Nucleus accumbens (tissue), 56 donors: ENCODE results near the gene POLR2C.

Experiments used
- DNase-seq, 56 donors: peaks; one replicate each; lab custom pipeline; 2025; lab: John Stamatoyannopoulos, UW

POLR2C gene

DNA sequence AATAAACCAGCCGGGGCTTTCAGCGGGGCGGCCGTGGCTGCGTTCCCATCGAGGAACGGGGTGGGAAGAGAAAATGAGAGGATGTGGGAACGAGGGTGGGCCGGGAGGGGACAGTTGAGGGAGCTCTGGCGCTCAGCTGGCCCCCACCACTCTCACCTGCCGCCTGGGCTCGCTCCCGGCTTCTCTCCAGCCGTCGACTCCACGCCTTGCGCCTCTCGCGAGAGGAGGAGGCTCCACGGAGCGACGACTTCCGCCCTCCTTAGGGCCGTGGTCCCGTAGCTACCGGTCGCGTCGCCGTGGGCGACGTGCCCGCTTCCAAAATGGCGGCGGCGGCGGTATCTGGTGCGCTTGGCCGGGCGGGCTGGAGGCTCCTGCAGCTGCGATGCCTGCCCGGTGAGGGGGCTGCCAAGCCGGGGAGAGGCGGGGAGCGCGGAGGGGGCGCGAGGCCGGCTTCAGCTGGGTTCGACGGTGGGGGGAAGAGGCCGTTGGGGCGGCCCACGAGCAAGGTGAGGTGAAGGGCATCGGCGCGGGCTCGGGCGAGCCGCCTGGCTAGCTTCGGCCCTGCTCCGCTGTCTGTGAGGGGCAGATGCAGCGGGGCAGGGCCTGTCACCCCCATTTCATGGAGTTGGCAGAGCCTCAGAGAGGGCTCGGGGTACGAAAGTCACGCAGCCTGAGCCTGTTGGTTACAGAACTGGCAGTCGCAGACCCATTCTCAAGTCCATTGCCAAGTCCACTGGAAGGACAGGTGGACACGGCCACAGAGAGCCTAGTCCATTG is 15.1 kb upstream of the POLR2C start, which contains the start of the genes CIAPIN1 and COQ9:
TSS of gene CIAPIN1 (minus strand) at position 200 of the 777 bp plus-strand sequence. CDS start 6,457 bp downstream, outside the sequence.
TSS of gene COQ9 (plus strand) at position 294 of the 777 bp plus-strand sequence. CDS start at position 321, 27 bp downstream.
- peak in 55 of 56 donors; percentile 34 to 93 (median 81) for DNase-seq

GRCh38 chr16:57452021-57452420 is 10.5 kb upstream of the POLR2C start:
- DNase-seq, result no peak

GRCh38 chr16:57462978-57463362 is 491 bp downstream of the POLR2C start:
- no peak for DNase-seq

- no peak for DNase-seq
Measured at GRCh38 chr16:57464523-57464922, 2.0 kb downstream of the POLR2C start.

GRCh38 chr16:57468346-57468745 is 5.9 kb downstream of the POLR2C start:
- DNase-seq, result no peak

- no peak for DNase-seq
Measured at GRCh38 chr16:57469046-57469445, 6.6 kb downstream of the POLR2C start.

GRCh38 chr16:57469917-57470470 is 7.5 kb downstream of the POLR2C start:
- DNase-seq, result no peak

DNA sequence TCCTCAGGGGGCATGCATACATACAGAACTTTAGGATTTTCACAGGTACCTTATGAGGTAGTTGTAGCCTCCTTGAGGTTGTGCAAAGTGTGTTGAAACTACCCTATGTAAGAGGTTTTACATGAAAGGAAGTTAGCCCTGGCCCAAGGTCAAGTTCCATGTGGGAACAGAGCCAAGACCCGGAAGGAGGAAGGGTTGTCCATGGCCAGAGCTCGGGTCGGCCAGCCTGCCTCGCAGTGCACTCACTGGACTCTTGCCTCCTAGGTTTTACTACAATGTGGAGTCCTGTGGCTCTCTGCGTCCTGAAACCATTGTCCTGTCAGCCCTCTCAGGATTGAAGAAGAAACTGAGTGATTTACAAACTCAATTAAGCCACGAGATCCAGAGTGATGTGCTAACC is 8.2 kb downstream of the POLR2C start:
- peak in 2 of 56 donors; percentile 10 to 22 for DNase-seq

DNA sequence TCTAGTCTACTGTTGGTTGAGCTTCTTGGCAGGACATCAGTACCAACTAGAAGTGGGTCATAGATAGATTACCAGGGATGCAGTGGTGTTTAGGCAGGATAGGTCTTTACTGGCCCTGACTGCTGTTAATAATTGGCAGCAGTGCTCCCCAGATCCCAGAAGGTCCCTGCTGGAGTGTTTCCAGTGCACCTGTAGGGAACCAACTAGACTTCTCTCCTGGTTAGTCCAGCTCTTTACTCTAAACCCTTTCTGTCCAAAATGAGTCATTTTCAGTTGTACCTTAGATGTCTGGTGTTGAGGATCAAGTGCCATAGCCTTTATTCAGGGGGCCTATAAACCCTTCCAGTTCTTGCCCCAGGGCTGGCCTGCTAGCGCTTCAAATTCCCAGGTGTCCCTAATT is 8.7 kb downstream of the POLR2C start:
- no peak for DNase-seq

DNA sequence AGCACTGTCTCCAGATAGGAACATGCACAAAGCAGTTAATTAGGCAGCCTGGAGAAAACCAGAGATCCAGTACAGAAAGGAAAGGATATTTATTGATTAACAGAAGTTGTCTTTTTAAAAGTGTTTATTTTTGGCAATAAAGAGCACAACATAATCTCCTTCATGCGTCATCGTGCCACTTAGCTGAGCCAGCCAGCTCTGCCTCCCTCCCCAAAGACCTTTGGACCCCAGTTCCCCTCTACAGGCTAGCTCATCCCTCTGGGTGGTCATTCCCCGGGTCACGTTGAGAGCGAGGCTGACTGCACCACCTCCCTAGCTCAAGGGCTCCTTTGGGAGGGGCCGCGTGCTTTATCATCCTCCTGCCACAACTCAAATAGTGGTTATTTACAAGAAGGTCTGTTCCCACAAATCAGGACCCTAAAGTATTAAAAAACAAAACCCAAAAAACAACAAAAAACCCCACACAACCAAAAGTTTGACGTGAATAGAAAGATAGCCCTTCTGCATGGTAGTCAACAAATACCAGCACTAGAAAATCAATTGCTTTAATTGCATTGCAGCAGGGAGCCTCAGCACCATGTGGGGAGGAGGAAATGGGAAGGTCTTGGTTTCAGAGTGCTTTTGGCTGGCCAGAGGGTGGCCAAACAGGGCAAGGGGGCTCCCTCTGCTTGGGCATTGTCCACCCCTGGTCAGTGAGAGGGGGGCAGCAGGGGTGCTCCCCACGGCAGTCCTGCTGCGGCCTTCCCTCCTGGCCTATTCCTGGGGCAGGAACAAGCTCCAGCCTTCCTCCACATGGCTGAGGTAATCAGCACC is 9.6 kb downstream of the POLR2C start:
- no peak for DNase-seq

DNA sequence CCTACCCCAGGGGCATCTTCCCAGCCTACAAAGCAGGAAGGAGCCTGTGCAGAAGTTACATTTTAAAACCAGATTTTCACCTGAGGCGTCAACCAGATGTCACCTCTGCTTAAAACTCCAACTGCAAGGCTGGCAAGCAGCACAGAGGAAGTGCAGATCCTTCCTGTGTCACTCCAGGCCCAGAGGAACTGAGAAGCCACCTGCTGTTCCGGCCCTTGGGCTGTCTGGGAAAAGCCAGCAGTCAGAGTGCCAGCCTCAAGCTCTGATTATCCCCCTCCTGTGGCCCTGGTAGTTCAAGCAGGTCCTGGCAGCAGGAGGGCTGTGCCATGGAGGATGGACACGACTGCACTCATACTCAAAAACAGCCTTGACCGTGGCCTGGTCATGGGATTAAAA is 10.2 kb downstream of the POLR2C start:
- no peak for DNase-seq

DNA sequence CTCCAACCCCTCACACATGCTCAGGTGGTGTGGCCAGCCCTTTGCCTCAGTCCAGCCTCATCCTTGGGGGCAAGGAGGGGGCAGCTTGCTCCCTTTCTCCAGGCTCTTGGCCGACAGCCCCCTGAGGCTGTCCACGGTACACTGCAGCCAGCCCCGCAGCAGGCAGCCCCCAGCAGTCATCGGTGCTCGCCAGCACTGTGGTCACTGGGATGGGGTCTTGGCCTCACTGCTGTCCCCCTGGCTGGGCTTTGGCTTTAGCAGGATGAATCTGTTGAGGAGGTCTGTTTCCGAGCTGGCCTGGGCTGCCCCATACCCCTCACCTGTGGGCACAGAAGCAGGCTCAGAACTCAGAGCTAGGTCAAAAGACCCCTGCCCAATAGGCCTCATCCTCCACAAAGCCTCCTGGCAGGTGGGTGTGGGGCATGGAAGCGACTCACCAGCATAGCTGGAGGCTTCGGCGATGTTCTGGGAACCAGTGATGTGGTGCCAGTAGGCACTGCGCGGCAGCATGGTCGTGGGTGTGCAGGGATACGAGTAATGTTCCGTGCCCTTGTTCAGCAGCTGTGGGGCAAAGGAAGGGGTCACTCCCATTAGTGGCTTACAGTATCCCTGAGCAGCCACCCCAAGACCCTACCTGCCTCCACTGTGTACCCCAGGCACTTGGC is 10.8 kb downstream of the POLR2C start:
- no peak for DNase-seq

GRCh38 chr16:57473906-57474305 is 11.4 kb downstream of the POLR2C start:
- no peak for DNase-seq

DNA sequence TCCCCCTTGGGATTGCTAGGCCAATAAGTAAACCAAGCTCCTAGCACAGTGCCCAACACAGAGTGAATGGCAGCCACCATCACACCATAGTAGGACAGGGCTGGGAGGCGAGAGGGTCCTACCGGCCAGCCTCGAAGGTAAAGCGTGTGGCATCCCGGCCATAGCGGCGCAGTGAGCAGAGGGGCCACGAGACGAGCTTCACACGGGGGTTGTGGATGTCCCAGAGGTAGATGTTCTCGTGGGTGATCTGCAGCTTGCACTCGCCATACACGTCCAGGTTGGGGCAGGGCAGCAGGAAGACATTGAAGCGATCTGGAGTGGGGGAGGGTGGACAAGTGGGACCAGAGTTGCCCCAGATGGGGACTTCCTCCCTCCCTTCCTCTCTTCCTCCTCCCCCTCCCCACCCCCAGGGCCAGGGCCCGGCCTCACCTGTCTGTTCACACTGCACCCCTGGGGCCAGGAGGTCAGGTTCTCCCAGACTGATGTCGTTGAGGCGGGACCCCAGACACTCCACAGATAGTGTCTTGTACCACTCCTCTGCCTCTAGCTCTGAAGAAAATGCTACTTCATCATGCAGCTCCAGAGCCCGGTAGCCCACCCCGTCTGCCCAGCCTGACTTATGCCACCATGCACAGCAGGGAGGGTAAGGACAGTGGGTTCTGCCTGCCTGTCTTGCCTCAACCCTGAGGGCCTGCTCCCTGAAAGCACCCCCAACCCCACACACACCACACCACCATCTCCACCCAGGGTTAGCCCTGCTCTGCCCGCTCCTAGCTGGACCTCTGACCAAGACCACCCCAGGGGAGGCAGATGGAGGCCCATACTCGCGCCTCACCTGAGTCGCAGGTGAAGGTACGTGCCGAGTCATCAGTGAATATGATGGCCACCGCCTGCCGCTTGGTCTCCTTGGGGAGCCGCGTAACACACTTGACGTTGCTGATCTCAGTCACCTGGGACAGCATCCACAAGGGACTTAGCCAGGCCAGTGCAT is 12.5 kb downstream of the POLR2C start:
- no peak for DNase-seq

DNA sequence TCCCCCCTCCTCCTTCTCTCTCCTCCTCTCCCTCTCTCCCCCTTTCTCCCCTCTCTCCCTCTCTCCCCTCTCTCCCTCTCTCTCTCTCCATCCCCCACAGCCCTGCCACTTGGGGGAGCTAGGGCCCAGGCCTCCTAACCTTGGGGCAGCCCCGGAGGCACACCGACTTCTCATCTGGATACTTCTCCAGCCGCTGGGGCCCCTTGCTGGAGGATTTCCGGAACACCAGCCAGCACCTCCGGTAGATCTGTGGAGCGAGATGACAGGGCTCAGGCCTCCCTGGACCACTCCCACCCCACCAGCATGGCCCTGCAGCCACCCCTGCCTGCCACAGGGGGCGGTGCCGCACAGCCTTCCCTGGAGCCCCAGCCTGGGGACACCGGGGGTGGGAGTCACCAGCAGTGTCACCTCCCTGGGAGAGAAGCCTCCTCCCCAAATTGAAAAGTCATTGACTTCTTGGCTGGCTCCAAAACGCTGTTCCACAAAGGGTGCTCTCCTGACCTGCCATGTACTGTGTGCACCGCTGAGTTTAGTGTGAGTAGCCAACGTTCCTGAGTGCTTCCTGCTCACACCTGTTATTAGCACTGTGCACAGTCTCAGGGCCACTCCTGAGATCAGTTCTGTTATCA is 13.3 kb downstream of the POLR2C start:
- DNase-seq, result no peak

- DNase-seq, result no peak
Measured at GRCh38 chr16:57476546-57477410, 14.3 kb downstream of the POLR2C start.

DNA sequence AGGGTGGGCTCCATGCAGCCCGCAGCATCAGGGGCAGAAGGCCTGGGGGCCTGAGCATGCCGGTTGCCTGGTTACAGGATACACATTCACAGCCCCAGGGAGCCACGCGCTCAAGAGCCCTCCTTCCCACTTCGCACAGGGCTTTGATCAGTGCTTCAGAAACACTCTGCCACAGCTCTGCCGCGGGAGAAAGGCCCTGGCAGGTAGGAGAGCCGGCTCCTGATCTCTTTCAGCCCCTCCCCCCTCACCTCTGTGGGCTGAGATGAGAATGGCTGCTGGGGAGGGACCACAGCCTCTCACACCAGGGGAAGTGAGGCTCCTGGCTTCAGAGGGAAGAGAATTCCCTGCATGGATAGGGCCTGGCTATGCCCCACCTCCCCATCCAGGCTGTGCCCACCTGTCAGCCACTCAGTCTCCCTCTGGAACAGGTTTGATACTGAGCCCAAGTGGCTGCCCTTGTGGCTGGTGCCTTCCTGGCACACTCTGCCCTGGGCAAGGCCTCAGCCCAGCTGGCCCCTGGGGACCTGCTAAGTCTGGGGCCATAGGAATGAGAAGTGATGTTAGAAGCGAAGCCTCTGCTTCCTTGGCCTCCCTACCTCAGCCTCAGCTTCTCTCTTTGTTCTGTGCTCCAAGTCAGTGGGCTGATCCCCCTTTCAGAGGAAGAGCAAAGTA is 15.2 kb downstream of the POLR2C start:
- DNase-seq, result peak in 1 of 56 donors; percentile 29
